WTC11 (cell line): Measurements from ENCODE around the gene EDIL3.

Experiments
- JUN ChIP-seq: sonication (generic); formaldehyde crosslinking; IDR thresholded peaks from 2 replicates; pipeline ENCODE4 v1.8.0; 2023; ENCODE audit warnings: mild to moderate bottlenecking, missing genetic modification reagents
- MAX ChIP-seq: sonication (generic); formaldehyde crosslinking; IDR thresholded peaks from 2 replicates; pipeline ENCODE4 v1.8.0; 2022; ENCODE audit warnings: mild to moderate bottlenecking, missing genetic modification reagents
- TF ChIP-seq, protein P1 (sequence below): fragments of 200-600 bp; IDR thresholded peaks from 2 replicates; pipeline ENCODE4 v1.8.0; 2022; ENCODE audit warnings: antibody characterized with exemption

GRCh38 chr5:84149094-84149493 is 235.6 kb downstream of the EDIL3 start:
- TF ChIP-seq, protein P1, sequence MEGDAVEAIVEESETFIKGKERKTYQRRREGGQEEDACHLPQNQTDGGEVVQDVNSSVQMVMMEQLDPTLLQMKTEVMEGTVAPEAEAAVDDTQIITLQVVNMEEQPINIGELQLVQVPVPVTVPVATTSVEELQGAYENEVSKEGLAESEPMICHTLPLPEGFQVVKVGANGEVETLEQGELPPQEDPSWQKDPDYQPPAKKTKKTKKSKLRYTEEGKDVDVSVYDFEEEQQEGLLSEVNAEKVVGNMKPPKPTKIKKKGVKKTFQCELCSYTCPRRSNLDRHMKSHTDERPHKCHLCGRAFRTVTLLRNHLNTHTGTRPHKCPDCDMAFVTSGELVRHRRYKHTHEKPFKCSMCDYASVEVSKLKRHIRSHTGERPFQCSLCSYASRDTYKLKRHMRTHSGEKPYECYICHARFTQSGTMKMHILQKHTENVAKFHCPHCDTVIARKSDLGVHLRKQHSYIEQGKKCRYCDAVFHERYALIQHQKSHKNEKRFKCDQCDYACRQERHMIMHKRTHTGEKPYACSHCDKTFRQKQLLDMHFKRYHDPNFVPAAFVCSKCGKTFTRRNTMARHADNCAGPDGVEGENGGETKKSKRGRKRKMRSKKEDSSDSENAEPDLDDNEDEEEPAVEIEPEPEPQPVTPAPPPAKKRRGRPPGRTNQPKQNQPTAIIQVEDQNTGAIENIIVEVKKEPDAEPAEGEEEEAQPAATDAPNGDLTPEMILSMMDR = no peak
- no peak for TF ChIP-seq JUN
- TF ChIP-seq MAX (CRISPR knock-in tag) = no peak
